GM12874 (cell line): ENCODE results near the gene SLC17A7.

Source experiments
- TF ChIP-seq, protein P1 (sequence below): IDR thresholded peaks from 2 replicates; pipeline ENCODE4 v1.5.1; 2011; ENCODE audit warnings: low read depth, mild to moderate bottlenecking, control low read depth, low read length, moderate library complexity; ENCODE audit not compliant: insufficient read depth

SLC17A7 gene

GRCh38 chr19:49380391-49380790 lies 60.9 kb downstream of the SLC17A7 start:
- TF ChIP-seq, protein P1, sequence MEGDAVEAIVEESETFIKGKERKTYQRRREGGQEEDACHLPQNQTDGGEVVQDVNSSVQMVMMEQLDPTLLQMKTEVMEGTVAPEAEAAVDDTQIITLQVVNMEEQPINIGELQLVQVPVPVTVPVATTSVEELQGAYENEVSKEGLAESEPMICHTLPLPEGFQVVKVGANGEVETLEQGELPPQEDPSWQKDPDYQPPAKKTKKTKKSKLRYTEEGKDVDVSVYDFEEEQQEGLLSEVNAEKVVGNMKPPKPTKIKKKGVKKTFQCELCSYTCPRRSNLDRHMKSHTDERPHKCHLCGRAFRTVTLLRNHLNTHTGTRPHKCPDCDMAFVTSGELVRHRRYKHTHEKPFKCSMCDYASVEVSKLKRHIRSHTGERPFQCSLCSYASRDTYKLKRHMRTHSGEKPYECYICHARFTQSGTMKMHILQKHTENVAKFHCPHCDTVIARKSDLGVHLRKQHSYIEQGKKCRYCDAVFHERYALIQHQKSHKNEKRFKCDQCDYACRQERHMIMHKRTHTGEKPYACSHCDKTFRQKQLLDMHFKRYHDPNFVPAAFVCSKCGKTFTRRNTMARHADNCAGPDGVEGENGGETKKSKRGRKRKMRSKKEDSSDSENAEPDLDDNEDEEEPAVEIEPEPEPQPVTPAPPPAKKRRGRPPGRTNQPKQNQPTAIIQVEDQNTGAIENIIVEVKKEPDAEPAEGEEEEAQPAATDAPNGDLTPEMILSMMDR, result no peak
